Neural progenitor cell (in vitro differentiated cells): ENCODE results near the gene WWOX. TPM values are rescaled to one million over a fixed set of nuclear protein-coding genes. Genes with fewer than 3 reads are reported as not detected.

ENCODE experiments used
- DNase-seq: peaks from one replicate; pipeline ENCODE4 v3.0.0-alpha.2; 2016; ENCODE audit warnings: low spot score
- H2AFZ ChIP-seq: fragments of 200-600 bp; sonication (generic); replicated peaks from 2 replicates; pipeline ENCODE4 v1.6.1; 2016; ENCODE audit warnings: antibody characterized with exemption
- H3F3A ChIP-seq: fragments of 200-600 bp; sonication (generic); 2 replicates; pipeline ENCODE4 v1.6.1; 2016; ENCODE audit warnings: antibody characterized with exemption, low read depth
- H3K27ac ChIP-seq: fragments of 200-600 bp; sonication (generic); 2 replicates; pipeline ENCODE4 v1.5.1; 2016; ENCODE audit warnings: mild to moderate bottlenecking
- H3K27me3 ChIP-seq: fragments of 200-600 bp; sonication (generic); 2 replicates; pipeline ENCODE4 v1.6.1; 2016; ENCODE audit warnings: mild to moderate bottlenecking, moderate library complexity
- H3K36me3 ChIP-seq: fragments of 200-600 bp; sonication (generic); 2 replicates; pipeline ENCODE4 v1.5.1; 2016
- H3K4me1 ChIP-seq: fragments of 200-600 bp; sonication (generic); 2 replicates; pipeline ENCODE4 v1.6.1; 2016; ENCODE audit warnings: mixed run types
- H3K4me2 ChIP-seq: fragments of 200-600 bp; sonication (generic); 2 replicates; pipeline ENCODE4 v1.6.1; 2016
- H3K4me3 ChIP-seq: fragments of 200-600 bp; sonication (generic); 2 replicates; pipeline ENCODE4 v1.5.1; 2016
- H3K79me2 ChIP-seq: fragments of 200-600 bp; sonication (generic); 2 replicates; pipeline ENCODE4 v1.6.1; 2016; ENCODE audit warnings: low read depth
- H3K9ac ChIP-seq: fragments of 200-600 bp; sonication (generic); 2 replicates; pipeline ENCODE4 v1.6.1; 2016
- H3K9me3 ChIP-seq: fragments of 200-600 bp; sonication (generic); 2 replicates; pipeline ENCODE4 v1.5.1; 2016; ENCODE audit warnings: low read depth
- H4K20me1 ChIP-seq: fragments of 200-600 bp; sonication (generic); 2 replicates; pipeline ENCODE4 v1.6.1; 2016; ENCODE audit warnings: low read depth
- H3K27ac Mint-ChIP-seq: 3 replicates; pipeline ENCODE4 v1.8.0; 2021; ENCODE audit warnings: mixed read lengths
- H3K27me3 Mint-ChIP-seq: 2 replicates; pipeline ENCODE4 v1.8.0; 2022; ENCODE audit warnings: low read depth, mild to moderate bottlenecking, inconsistent platforms, moderate library complexity, mixed read lengths; ENCODE audit not compliant: insufficient read depth
- H3K36me3 Mint-ChIP-seq: 3 replicates; pipeline ENCODE4 v1.8.0; 2021; ENCODE audit warnings: mixed read lengths
- H3K4me1 Mint-ChIP-seq: 3 replicates; pipeline ENCODE4 v1.8.0; 2021; ENCODE audit warnings: mixed read lengths
- H3K4me3 Mint-ChIP-seq: 3 replicates; pipeline ENCODE4 v1.8.0; 2021; ENCODE audit warnings: mild to moderate bottlenecking, moderate library complexity, mixed read lengths
- H3K9me3 Mint-ChIP-seq: 3 replicates; pipeline ENCODE4 v1.8.0; 2020; ENCODE audit warnings: mixed read lengths
- CTCF ChIP-seq: fragments of 200-600 bp; sonication (generic); IDR thresholded peaks from 2 replicates; pipeline ENCODE4 v1.5.1; 2017; ENCODE audit warnings: antibody characterized with exemption, mild to moderate bottlenecking
- EZH2 ChIP-seq: fragments of 200-600 bp; sonication (generic); IDR thresholded peaks from 2 replicates; pipeline ENCODE4 v1.6.1; 2017; ENCODE audit warnings: antibody characterized with exemption, mild to moderate bottlenecking, moderate library complexity
- EZH2phosphoT487 ChIP-seq: fragments of 200-600 bp; sonication (generic); IDR thresholded peaks from 2 replicates; pipeline ENCODE4 v1.6.1; 2017; ENCODE audit warnings: antibody characterized with exemption
- total RNA-seq: library from RNA; depleted of rRNA; stranded (reverse); fragments of >200 nt; gene quantifications from 2 replicates; pipeline ENCODE4 v1.2.3, GENCODE V29; 2015; ENCODE audit warnings: low replicate concordance

WWOX gene
- total RNA-seq, 1 donor from 2014 or later: 63.7 TPM

GRCh38 chr16:78297066-78297666, 197.7 kb downstream of the WWOX start:
- H3K27me3 ChIP-seq: no peaks in the 10 kb centered on the region
- H3K27ac ChIP-seq: no peak overlapping the region
- H3K36me3 ChIP-seq: no peaks in the 10 kb centered on the region
- peaks cover 21% of the 10 kb centered on the region for H3K4me1 ChIP-seq
- no peak overlapping the region for H2AFZ ChIP-seq
- peaks cover 21% of the 10 kb centered on the region for H3K4me1 Mint-ChIP-seq
- no peaks in the 10 kb centered on the region for H3K9me3 ChIP-seq
- no peak for DNase-seq
- H4K20me1 ChIP-seq: no peaks in the 10 kb centered on the region
- H3F3A ChIP-seq: peaks cover 16% of the 10 kb centered on the region
- H3K79me2 ChIP-seq: no peaks in the 10 kb centered on the region
- H3K9me3 Mint-ChIP-seq: peaks cover 7% of the 10 kb centered on the region
- no peak overlapping the region for H3K4me3 ChIP-seq
- no peak overlapping the region for H3K4me2 ChIP-seq
- H3K4me3 Mint-ChIP-seq: no peak overlapping the region
- peaks cover 2% of the 10 kb centered on the region for H3K36me3 Mint-ChIP-seq
- H3K27me3 Mint-ChIP-seq: peaks cover 3% of the 10 kb centered on the region
- H3K27ac Mint-ChIP-seq: peak overlapping the region; percentile 23
- TF ChIP-seq CTCF (no peak), EZH2 (no peak), EZH2phosphoT487 (no peak)
- no peak overlapping the region for H3K9ac ChIP-seq

- Mint-ChIP-seq H3K4me1 (peaks cover 16% of the 10 kb centered on the region), H3K27me3 (peaks cover 3% of the 10 kb centered on the region), H3K27ac (no peak overlapping the region), H3K4me3 (no peak overlapping the region), H3K9me3 (peaks cover 5% of the 10 kb centered on the region), H3K36me3 (peaks cover 1% of the 10 kb centered on the region)
- Histone ChIP-seq H3K27ac (no peak overlapping the region), H3K9ac (no peak overlapping the region), H3K4me1 (peaks cover 10% of the 10 kb centered on the region), H4K20me1 (no peaks in the 10 kb centered on the region), H3F3A (peaks cover 5% of the 10 kb centered on the region), H3K27me3 (no peaks in the 10 kb centered on the region), H3K79me2 (no peaks in the 10 kb centered on the region), H3K4me3 (no peak overlapping the region), H3K36me3 (no peaks in the 10 kb centered on the region), H3K9me3 (no peaks in the 10 kb centered on the region), H3K4me2 (no peak overlapping the region), H2AFZ (no peak overlapping the region)
- TF ChIP-seq CTCF (no peak), EZH2phosphoT487 (no peak), EZH2 (no peak)
- DNase-seq: no peak
Observed at GRCh38 chr16:78298986-78299385, 199.5 kb downstream of the WWOX start.

DNA sequence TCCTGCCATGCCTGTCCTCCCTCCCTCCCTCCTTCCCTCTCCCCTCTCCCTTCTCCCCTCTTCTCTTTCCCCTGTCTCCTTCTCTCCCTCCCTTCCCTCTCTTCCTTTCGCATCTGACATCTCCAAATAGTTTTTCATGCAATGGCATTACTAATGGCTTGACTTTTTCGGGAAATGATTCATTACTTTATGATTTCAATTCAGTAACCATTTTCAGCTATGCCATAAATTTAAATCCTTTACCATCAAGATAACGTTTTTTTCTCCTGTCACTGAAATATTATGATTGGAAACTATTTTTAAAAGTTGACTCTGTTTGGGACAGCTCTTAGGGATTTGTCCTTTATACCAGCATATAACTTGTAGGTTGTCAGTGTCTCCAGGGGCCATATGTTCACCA, 201.0 kb downstream of the WWOX start:
- Histone ChIP-seq H3K36me3 (no peaks in the 10 kb centered on the region), H3K27ac (no peak overlapping the region), H3K4me1 (peaks cover 10% of the 10 kb centered on the region), H3K9me3 (no peaks in the 10 kb centered on the region), H2AFZ (no peak overlapping the region), H3K4me2 (no peak overlapping the region), H3F3A (peaks cover 5% of the 10 kb centered on the region), H3K4me3 (no peak overlapping the region), H4K20me1 (no peaks in the 10 kb centered on the region), H3K79me2 (no peaks in the 10 kb centered on the region), H3K9ac (no peak overlapping the region), H3K27me3 (no peaks in the 10 kb centered on the region)
- no peak overlapping the region for H3K4me3 Mint-ChIP-seq
- H3K9me3 Mint-ChIP-seq: peaks cover 4% of the 10 kb centered on the region
- DNase-seq: no peak
- no peaks in the 10 kb centered on the region for H3K36me3 Mint-ChIP-seq
- no peak overlapping the region for H3K27ac Mint-ChIP-seq
- H3K4me1 Mint-ChIP-seq: peaks cover 17% of the 10 kb centered on the region
- TF ChIP-seq EZH2phosphoT487 (no peak), EZH2 (no peak), CTCF (no peak)
- peaks cover 2% of the 10 kb centered on the region for H3K27me3 Mint-ChIP-seq
